Lower leg skin (tissue), 3 donors: ENCODE results near the gene TRAPPC6A.

Experiments used
- CTCF ChIP-seq, 3 donors: fragments of 450-650 bp; IDR thresholded peaks; one replicate each; pipeline ENCODE4 v1.5.1; 2016; ENCODE audit warnings: antibody characterized with exemption in 3 of 3, mild to moderate bottlenecking in 3 of 3, moderate library complexity in 2 of 3
- POLR2A ChIP-seq, 2 donors: fragments of 450-650 bp; IDR thresholded peaks; one replicate each; pipeline ENCODE4 v1.6.1; 2016 to 2017; ENCODE audit warnings: antibody characterized with exemption in 2 of 2, mild to moderate bottlenecking in 1 of 2, moderate library complexity in 1 of 2

GRCh38 chr19:45224645-45225044 is 46.6 kb upstream of the TRAPPC6A start:
- TF ChIP-seq CTCF (IDR thresholded peaks at IDR 0.05) (no peak), POLR2A (IDR thresholded peaks at IDR 0.05) (no peak)
